Measurements from ENCODE around the gene TRAF6.

- TF ChIP-seq POLR2A (IDR thresholded peaks at IDR 0.05; ENCODE audit: low read length) (no peak), GATA1 (IDR thresholded peaks at IDR 0.05; ENCODE audit: low read depth, low read length) (no peak)
Measured at GRCh38 chr11:36467916-36468315, 42.2 kb downstream of the TRAF6 start.

Measured in erythroblast (primary cell).